Fibroblast of gingiva (primary cell): ENCODE results near the gene SWSAP1.
"Not testable (repeated sequence)": the region's sequence is repeated elsewhere in the genome, so short reads cannot be mapped to it uniquely, and the experiment has no call there.

Source experiments
- DNase-seq: peaks from one replicate; pipeline ENCODE4 v3.0.0-alpha.2; 2011; ENCODE audit warnings: low read depth

The SWSAP1 gene, protein sequence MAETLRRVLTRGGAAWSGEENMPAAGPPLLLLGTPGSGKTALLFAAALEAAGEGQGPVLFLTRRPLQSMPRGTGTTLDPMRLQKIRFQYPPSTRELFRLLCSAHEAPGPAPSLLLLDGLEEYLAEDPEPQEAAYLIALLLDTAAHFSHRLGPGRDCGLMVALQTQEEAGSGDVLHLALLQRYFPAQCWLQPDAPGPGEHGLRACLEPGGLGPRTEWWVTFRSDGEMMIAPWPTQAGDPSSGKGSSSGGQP

GRCh38 chr19:11374433-11375142 is at the start of gene SWSAP1:
TSS of gene SWSAP1 (plus strand) at chr19:11374666. CDS start at chr19:11374681, 15 bp downstream.
- peak; percentile 99 for DNase-seq

GRCh38 chr19:11324748-11325389 is 49.6 kb upstream of the SWSAP1 start:
- no peak for DNase-seq

- no peak for DNase-seq
Measured at GRCh38 chr19:11325544-11325943, 48.9 kb upstream of the SWSAP1 start.

DNA sequence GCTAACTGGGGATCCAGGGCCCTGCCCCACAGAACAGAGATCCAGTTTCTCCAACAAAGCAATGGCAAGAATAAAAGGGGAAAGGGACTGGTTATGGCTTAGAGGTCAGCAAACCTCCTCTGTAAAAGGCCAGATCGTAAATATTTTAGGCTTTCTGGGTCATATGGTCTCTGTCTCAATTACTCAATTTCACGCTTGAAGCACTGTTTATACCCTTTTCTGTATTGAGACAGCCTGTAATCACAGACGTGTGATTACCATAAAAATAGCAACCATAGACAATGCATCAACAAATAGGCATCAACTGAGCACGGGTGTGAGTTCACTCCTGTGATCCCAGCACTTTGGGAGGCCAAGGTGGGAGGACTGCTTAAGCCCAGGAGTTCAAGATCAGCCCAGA is 44.3 kb upstream of the SWSAP1 start:
- no peak for DNase-seq

- DNase-seq = no peak
Measured at GRCh38 chr19:11331502-11331901, 43.0 kb upstream of the SWSAP1 start.

DNA sequence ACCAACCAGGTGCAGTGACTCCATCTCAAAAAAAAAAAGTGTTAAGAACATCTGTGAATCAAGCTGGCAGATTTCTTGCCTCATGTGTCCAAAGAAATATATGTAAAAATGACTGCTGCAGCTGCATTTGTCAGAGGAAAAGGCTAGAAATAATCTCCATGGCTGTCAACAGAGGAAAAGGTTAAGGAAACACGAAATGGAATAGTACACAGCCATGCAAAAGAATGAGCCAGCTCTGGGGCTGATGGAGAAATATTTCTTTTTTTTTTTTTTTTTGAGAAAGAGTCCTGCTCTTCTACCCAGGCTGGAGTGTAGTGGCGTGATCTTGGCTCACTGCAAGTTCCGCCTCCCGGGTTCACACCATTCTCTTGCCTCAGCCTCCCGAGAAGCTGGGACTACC is 41.6 kb upstream of the SWSAP1 start:
- no peak for DNase-seq

DNA sequence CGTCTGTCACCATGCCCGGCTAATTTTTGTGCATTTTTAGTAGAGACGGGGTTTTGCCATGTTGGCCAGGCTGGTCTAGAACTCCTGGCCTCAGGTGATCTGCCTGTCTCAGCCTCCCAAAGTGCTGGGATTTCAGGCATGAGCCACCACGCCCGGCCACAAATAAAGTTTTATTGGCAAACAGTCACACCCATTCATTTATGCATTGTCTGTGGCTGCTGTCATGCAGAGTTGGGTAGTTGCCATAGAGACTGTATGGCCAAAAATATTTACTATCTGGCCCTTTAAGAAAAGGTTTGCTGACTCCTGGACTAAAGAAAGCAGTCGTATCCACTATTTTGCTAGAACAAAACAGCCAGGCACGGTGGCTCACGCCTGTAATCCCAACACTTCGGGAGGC is 40.6 kb upstream of the SWSAP1 start:
- DNase-seq = not testable (repeated sequence)

DNA sequence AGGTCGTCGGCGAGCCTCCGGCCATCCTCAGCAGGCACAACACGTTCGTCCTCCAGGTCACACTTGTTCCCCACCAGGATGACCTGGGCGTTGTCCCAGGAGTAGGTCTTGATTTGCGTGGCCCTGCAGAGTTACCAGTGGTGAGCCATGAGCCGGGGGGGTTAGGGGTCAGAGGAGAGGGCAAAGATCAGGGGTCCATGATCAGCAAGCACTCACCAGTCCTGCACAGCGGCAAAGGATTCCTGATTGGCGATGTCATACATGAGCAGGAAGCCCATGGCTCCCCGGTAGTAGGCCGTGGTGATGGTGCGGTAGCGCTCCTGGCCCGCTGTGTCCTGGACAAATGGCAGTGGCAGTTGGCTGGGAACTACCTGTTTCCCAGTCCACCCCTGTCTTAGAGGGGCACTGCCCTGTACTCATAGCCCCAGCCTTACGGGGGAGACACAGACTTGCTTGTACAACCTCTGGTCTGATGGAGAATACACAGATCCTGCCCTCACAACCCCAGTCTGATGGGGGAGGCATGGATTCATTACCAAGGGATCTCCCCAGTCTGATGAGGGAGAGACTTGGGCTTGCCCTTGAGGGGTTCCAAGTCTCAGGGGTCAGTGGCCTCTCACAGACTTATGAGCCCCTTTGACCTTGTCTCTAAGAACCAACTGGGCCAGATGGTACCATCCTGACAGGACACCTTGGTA is 38.9 kb upstream of the SWSAP1 start:
- DNase-seq = no peak

DNA sequence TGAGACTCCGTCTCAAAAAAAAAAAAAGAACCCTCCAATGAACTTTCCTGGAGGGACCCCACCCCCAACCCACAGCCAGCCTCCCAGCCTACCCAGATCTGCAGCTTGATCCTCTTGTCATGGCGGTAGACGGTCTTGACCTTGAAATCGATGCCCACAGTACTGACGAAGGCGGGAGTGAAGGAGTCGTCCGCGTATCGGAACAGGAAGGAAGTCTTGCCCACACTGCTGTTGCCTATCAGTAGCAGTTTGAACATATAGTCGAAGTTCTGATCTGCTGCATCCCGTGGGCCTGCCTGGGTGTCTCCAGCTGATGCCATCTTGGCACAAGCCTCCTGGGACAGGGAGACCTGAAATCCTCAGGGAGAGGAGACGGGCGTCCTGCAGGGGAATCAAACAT is 37.4 kb upstream of the SWSAP1 start:
- no peak for DNase-seq

DNA sequence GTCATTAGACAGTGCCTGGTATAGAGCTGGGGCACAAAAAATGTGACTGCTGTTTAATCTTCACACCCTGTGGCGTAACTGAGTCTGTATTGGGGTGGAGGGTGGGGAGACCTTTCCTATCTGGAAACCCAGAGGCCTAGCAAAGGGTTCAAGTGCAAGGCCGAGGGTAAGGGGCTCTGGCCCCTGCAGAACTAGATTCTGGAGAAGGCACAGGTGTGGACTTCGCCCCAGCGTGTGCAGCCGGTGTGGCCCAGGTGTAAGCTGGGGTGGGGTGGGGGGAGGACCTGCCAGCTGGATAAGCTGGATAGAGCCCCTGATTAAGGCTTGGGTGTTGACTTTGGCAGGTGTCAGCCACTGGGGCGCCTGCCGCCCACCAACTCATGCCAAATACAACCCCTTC is 36.3 kb upstream of the SWSAP1 start:
- DNase-seq = no peak

- no peak for DNase-seq
Measured at GRCh38 chr19:11338569-11339253, 35.8 kb upstream of the SWSAP1 start.

DNA sequence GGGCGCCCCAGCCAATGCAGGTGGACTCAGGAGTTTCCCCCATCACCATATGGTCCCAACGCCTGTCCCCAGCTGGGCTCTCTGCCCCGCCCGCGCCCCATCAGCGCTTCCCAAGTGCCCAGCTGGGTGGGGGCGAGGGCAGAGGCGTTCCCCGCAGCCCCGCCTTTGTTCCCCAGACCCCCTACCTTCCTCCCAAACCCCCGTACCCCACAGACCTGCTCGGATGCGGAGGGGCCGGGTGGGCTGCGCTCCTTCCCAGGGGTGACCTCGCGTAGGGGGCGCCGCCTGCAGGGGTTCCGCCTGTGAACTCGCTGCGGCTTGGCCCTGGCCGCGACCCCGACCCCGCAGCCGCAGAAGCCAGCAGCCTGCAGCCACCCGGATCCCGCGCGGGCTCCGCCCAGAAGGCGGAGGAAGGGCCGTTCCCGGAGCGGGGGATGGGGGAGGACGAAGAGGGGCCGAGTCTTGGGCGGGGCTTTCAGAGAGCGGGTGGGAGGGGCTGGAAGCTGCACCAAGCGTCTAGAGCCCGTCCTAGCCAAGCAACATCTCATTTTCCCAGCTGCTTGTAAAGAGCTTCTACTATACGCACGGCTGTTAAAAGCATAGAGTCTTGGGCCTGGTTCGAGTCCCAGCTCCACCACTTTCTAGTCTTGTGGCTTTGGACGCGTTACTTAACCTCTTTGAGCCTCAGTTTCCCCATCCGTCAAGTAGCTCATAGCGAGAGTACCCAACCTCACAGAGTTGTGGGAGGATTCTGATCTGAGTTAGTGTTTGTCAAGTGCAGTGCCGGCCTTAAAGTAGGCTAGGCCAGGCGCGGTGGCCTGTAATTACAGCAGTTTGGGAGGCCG is 35.0 kb upstream of the SWSAP1 start, which contains the start of gene RAB3D:
Gene RAB3D (minus strand): TSS at position 404 of the 845 bp plus-strand sequence. CDS start 2,258 bp downstream, outside the sequence.
- peak; percentile 83 for DNase-seq

DNA sequence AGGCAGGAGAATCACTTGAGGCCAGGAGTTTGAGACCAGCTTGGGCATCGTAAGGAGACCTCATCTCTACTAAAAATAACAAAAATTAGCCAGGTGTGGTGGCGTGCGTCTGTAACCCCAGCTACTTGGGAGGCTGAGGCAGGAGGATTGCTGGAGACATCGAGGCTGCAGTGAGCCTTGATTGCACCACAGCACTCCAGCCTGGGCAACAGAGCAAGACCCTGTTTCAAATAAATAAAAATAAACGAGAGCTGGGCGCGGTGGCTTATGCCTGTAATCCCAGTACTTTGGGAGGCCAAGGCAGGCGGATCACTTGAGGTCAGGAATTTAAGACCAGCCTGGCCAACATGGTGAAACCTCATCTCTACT is 34.4 kb upstream of the SWSAP1 start:
- not testable (repeated sequence) for DNase-seq

DNA sequence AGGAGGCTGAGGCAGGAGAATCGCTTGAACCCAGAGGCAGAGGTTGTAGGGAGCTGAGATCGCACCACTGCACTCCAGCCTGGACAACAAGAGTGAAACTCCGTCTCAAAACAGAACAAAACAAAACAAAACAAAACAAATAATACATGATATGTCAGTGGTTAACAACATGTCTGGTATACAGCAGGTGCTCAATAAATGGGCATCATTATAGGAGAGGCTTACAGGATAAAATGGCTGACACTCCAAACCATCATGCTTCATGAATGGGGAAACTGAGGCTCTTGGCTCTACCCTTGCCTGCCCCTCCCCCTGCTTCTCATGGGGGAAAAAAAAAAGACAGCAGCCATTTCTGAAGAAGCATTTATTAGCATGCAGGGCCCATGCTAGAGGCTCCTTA is 32.0 kb upstream of the SWSAP1 start:
- DNase-seq = no peak

GRCh38 chr19:11345122-11345803 is 29.2 kb upstream of the SWSAP1 start:
- no peak for DNase-seq

DNA sequence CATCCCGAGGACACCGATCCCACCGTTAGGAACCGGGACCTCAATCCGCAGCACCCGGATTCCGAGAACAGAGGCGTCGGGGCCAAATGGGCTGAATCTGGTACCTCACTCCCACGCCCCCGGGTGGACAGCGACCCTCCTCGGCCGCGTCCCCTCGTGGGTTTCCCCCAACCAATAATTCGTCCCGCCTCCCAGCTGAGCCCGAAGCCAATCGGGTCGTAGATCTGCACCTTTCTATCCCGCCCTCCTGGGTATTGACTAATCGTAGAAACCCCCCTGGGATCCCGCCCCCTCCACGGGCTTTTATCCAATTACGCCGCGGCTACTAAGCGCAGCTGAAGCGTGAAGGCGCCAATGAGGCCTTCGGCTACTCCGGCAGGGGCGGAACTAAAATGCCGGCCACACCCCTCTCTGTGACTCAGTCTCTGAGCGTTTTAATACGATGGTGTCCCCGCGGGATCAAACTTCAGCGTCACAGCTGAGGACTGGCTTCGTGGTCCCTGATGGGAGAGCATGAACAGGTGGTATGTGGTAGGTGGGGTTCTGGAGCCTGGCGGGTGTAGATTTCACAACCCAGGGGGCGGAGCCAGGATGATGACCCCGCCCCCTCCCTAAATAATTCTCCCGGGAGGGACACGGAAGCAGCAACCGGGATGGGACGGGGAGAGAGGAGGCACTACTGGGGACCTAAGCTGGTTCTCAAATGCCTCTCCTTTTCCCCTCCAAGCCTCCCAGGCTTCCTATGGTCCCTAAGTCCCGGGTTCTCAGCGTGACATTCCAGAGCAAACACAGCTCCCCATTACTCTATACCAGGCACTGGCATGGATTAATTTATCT is 28.1 kb upstream of the SWSAP1 start, which contains the start of the genes CCDC159 and TMEM205:
Gene CCDC159 (plus strand): TSS at position 416 of the 837 bp plus-strand sequence. CDS start 88 bp downstream, at position 504.
Gene TMEM205 (minus strand): TSS at position 165 of the 837 bp plus-strand sequence. CDS start 649 bp downstream, outside the sequence.
- DNase-seq = peak; percentile 99

DNA sequence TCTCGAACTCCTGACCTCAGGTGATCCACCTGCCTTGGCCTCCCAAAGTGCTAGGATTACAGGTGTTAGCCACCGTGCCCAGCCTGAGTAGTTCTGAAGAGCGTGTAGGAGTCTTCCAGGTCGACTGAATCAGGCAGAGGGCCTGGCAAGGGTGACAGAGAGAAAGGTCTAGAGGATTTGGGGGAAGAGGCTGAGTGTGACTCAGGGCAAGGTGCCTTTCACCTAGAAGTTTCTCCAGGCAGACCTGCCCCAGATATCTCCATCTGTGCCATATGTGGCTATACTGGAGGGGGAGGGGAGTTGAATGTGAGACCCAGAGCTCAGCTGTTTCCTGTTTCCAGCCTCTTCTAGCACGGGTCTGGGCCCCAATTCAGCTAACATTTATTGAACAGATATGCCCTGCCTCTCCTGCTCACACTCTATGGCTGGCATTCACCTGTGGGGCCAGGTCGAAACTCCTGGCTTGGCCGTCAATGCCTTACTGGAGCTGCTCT is 26.9 kb upstream of the SWSAP1 start:
- DNase-seq = no peak

DNA sequence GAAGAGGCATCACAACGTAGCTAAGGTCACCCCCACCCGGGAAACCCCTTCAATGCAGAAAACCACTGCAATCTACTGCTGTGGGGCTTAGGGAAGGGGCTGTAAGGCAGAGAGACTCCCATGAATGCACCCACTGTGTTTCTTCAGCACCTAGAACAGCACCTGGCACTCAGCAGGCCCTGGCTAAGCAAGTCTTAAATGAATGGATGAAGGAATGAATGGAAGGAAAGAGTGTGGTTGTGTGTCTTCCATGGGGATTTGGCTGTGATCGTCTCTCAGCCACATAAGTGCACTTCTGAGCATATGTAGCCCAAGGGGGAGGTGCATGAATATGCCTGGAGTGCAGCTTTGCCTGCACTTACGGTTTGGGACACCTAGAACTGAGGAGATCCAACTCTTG is 25.3 kb upstream of the SWSAP1 start:
- no peak for DNase-seq

DNA sequence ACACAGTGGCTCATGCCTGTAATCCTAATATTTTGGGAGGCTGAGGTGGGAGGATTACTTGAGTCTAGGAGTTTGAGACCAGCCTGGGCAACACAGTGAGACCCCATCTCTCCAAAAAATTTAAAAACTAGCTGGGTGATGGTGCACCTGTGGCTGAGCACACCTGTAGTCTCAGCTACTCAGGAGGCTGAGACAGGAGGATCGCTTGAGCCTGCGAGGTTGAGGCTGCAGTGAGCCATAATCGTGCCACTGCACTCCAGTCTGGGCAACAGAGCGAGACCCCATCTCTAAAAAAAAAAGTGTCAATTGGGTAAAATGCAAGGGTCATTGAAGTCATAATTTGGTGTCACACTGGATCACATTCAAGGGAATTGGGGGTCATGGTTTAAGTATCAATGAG is 20.4 kb upstream of the SWSAP1 start:
- not testable (repeated sequence) for DNase-seq
